ENCODE results near the gene ADAMTSL4.

- TF ChIP-seq CTCF (IDR thresholded peaks at IDR 0.05) = no peak
- no peak for TF ChIP-seq POLR2A (IDR thresholded peaks at IDR 0.05)
These were observed 35.8 kb upstream of the ADAMTSL4 start for GRCh38 chr1:150513351-150513791.
